IMR-90 (cell line): Measurements from ENCODE around the gene FAF1. TPM values are rescaled to one million over a fixed set of nuclear protein-coding genes. Genes with fewer than 3 reads are reported as not detected.

Source experiments
- ATAC-seq: fragments of 200-7000 bp; cut with Tn5 transposase; 2 replicates; pipeline ENCODE4 v1.9.1; 2020; ENCODE audit warnings: low read depth, mild to moderate bottlenecking, moderate library complexity
- BruUV-seq: library from RNA; stranded (reverse); fragments of 400-500 nt; replicated peaks from 2 replicates; lab custom pipeline; 2021; lab: Mats Ljungman, UMichigan
- CTCF ChIA-PET: fragments of 300-600 bp; formaldehyde crosslinking; extraction: SDS; loops from one replicate; lab custom pipeline; 2021; ENCODE audit warnings: antibody characterized with exemption; lab: Yijun Ruan, JAX
- POLR2A ChIA-PET: fragments of 300-600 bp; sonication (Branson Sonifier 250); formaldehyde crosslinking; loops from one replicate; lab custom pipeline; 2022; ENCODE audit warnings: antibody characterized with exemption; ENCODE audit not compliant: unreplicated experiment; lab: Charles Lee
- DNase-seq: peaks from one replicate; pipeline ENCODE4 v3.0.0; 2013
- H2AFZ ChIP-seq: replicated peaks from 2 replicates; pipeline ENCODE3; 2013; ENCODE audit warnings: low read length, mild to moderate bottlenecking; ENCODE audit not compliant: poor library complexity
- H2AK5ac ChIP-seq: 2 replicates; pipeline ENCODE4 v1.6.1; 2013; ENCODE audit warnings: low read depth, low read length, inconsistent platforms
- H2AK9ac ChIP-seq: replicated peaks from 2 replicates; pipeline ENCODE3; 2013; ENCODE audit warnings: mild to moderate bottlenecking, low read depth, low read length, moderate library complexity; ENCODE audit not compliant: poor library complexity
- H2BK120ac ChIP-seq: 2 replicates; pipeline ENCODE4 v1.6.1; 2013; ENCODE audit warnings: low read depth, low read length, inconsistent platforms
- H2BK15ac ChIP-seq: 3 replicates; pipeline ENCODE4 v1.6.1; 2013; ENCODE audit warnings: low read depth, low read length, inconsistent platforms
- H2BK20ac ChIP-seq: 2 replicates; pipeline ENCODE4 v1.6.1; 2013; ENCODE audit warnings: low read depth, mild to moderate bottlenecking, inconsistent platforms, low read length, moderate library complexity
- H2BK5ac ChIP-seq: 2 replicates; pipeline ENCODE4 v1.6.1; 2013; ENCODE audit warnings: mild to moderate bottlenecking, low read depth, low read length, inconsistent platforms; ENCODE audit not compliant: poor library complexity, severe bottlenecking
- H3K14ac ChIP-seq: replicated peaks from 2 replicates; pipeline ENCODE4 v1.6.1; 2013; ENCODE audit warnings: low read depth, low read length, inconsistent platforms
- H3K18ac ChIP-seq: 2 replicates; pipeline ENCODE4 v1.6.1; 2013; ENCODE audit warnings: low read depth, low read length, control low read depth
- H3K23ac ChIP-seq: 2 replicates; pipeline ENCODE4 v1.6.1; 2013; ENCODE audit warnings: low read depth, low read length, inconsistent platforms
- H3K27ac ChIP-seq: 2 replicates; pipeline ENCODE4 v1.5.1; 2013; ENCODE audit warnings: mild to moderate bottlenecking, control low read depth, low read length; ENCODE audit not compliant: insufficient read depth
- H3K27me3 ChIP-seq: 2 replicates; pipeline ENCODE4 v1.6.1; 2013; ENCODE audit warnings: low read length; ENCODE audit not compliant: control insufficient read depth, insufficient read depth
- H3K36me3 ChIP-seq: 2 replicates; pipeline ENCODE4 v1.6.1; 2013; ENCODE audit warnings: low read length, mixed read lengths; ENCODE audit not compliant: control insufficient read depth, insufficient read depth
- H3K4ac ChIP-seq: 2 replicates; pipeline ENCODE4 v1.6.1; 2013; ENCODE audit warnings: low read depth, low read length, inconsistent platforms
- H3K4me1 ChIP-seq: 2 replicates; pipeline ENCODE4 v1.6.1; 2013; ENCODE audit warnings: low read length, mixed read lengths; ENCODE audit not compliant: control insufficient read depth, insufficient read depth
- H3K4me2 ChIP-seq: 2 replicates; pipeline ENCODE4 v1.6.1; 2013; ENCODE audit warnings: low read depth, mild to moderate bottlenecking, control low read depth, low read length, moderate library complexity
- H3K4me3 ChIP-seq: 2 replicates; pipeline ENCODE4 v1.5.1; 2013; ENCODE audit warnings: low read depth, mild to moderate bottlenecking, control low read depth, low read length, moderate library complexity; ENCODE audit not compliant: insufficient read depth
- H3K56ac ChIP-seq: 2 replicates; pipeline ENCODE4 v1.6.1; 2013; ENCODE audit warnings: low read length, inconsistent platforms; ENCODE audit not compliant: insufficient read depth; ENCODE audit errors: extremely low read depth
- H3K79me1 ChIP-seq, 2 experiments: 2 replicates each; pipeline ENCODE4 v1.6.1; 2013; ENCODE audit warnings: low read length in 2 of 2, inconsistent platforms in 1 of 2, low read depth in 1 of 2
- H3K9ac ChIP-seq: 2 replicates; pipeline ENCODE4 v1.6.1; 2013; ENCODE audit warnings: low read depth, low read length, control low read depth
- H3K9me1 ChIP-seq: 2 replicates; pipeline ENCODE4 v1.6.1; 2013; ENCODE audit warnings: low read length, inconsistent platforms; ENCODE audit not compliant: insufficient read depth
- H3K9me3 ChIP-seq: 2 replicates; pipeline ENCODE4 v1.6.1; 2013; ENCODE audit warnings: low read length; ENCODE audit not compliant: control insufficient read depth, insufficient read depth
- H4K20me1 ChIP-seq: 2 replicates; pipeline ENCODE4 v1.6.1; 2013; ENCODE audit warnings: low read length, inconsistent platforms; ENCODE audit not compliant: insufficient read depth
- H4K5ac ChIP-seq: 2 replicates; pipeline ENCODE4 v1.6.1; 2013; ENCODE audit warnings: mild to moderate bottlenecking, low read depth, low read length, control low read depth
- H4K8ac ChIP-seq, 2 experiments: 2 replicates each; pipeline ENCODE4 v1.6.1; 2013; ENCODE audit warnings: low read depth in 2 of 2, low read length in 2 of 2, control low read depth in 1 of 2, inconsistent platforms in 1 of 2
- H4K91ac ChIP-seq: 2 replicates; pipeline ENCODE4 v1.6.1; 2013; ENCODE audit warnings: low read depth, low read length, inconsistent platforms; ENCODE audit not compliant: insufficient read depth
- CHD1 ChIP-seq: IDR thresholded peaks from 2 replicates; pipeline ENCODE4 v1.6.1; 2012; ENCODE audit warnings: low read depth, low read length, improper control_type of control experiment
- MXI1 ChIP-seq: IDR thresholded peaks from 2 replicates; pipeline ENCODE4 v1.6.1; 2012; ENCODE audit warnings: low read depth, mild to moderate bottlenecking, low read length, moderate library complexity, borderline replicate concordance
- USF2 ChIP-seq: fragments of 150-350 bp; IDR thresholded peaks from 2 replicates; pipeline ENCODE4 v1.6.1; 2017; ENCODE audit warnings: mild to moderate bottlenecking, antibody characterized with exemption, low read length, low read depth
- dilution Hi-C: fragments of 300-500 bp; cut with HindIII; formaldehyde crosslinking; loops from one replicate; pipeline ENCODE4 v1.14.3; 2018; ENCODE audit warnings: low sequenced_read_pairs; ENCODE audit not compliant: unreplicated experiment
- in situ Hi-C: fragments of 300-500 bp; cut with MboI; formaldehyde crosslinking; loops from 3 replicates; pipeline ENCODE4 v1.14.3; 2019; ENCODE audit warnings: low sequenced_read_pairs, inconsistent platforms, mixed read lengths
- intact Hi-C: fragments of 100-400 bp; cut with micrococcal nuclease; formaldehyde crosslinking; loops from 2 replicates; pipeline ENCODE4 v1.10.0; 2022
- polyA plus RNA-seq, 3 experiments: library from polyadenylated mRNA; depleted of rRNA; stranded (reverse); fragments of >200 nt; gene quantifications; 2 replicates each; pipeline ENCODE4 v1.2.3, GENCODE V29; 2012; ENCODE audit warnings: low replicate concordance in 1 of 3
- total RNA-seq: library from RNA; depleted of rRNA; stranded (reverse); fragments of >200 nt; gene quantifications from 2 replicates; pipeline ENCODE4 v1.2.3, GENCODE V29; 2012
- TF ChIP-seq, protein P1 (sequence below): conservative IDR thresholded peaks from 2 replicates; pipeline ENCODE4 v1.5.1; 2012; ENCODE audit warnings: mild to moderate bottlenecking, low read depth, low read length, improper control_type of control experiment

Gene FAF1
- total and polyA plus RNA-seq, 2 of the 4 experiments (the other 2 are of a cell fraction): 18.8 to 72.9 TPM

- Histone ChIP-seq H2AFZ (no peak overlapping the region), H3K23ac (no peak overlapping the region), H3K79me1 (no peaks in the 10 kb centered on the region), H3K36me3 (no peaks in the 10 kb centered on the region; the same call in 1 of the 2 replicates), H3K4me1 (no peaks in the 10 kb centered on the region), H3K4me3 (no peak overlapping the region), H3K14ac (no peak overlapping the region), H2BK5ac (no peak overlapping the region), H3K27me3 (no peaks in the 10 kb centered on the region), H2BK120ac (no peak overlapping the region), H3K9ac (no peak overlapping the region), H4K20me1 (no peaks in the 10 kb centered on the region), H3K56ac (no peak overlapping the region), H4K8ac (no peak overlapping the region), H3K27ac (no peak overlapping the region), H3K9me1 (no peaks in the 10 kb centered on the region), H4K91ac (no peak overlapping the region), H2AK9ac (no peak overlapping the region), H3K9me3 (no peaks in the 10 kb centered on the region), H2BK15ac (no peak overlapping the region), H2BK20ac (no peak overlapping the region), H3K4ac (no peak overlapping the region), H2AK5ac (no peak overlapping the region), H3K4me2 (no peak overlapping the region), H4K5ac (no peak overlapping the region), H3K18ac (no peak overlapping the region)
- ChIA-PET POLR2A (no interaction called here), CTCF (interaction anchor here (1.5 kb wide), 1 partner anchor 24 kb away, joined by 3 read pairs; no protein-coding TSS in a partner anchor)
- no TSS peak for BruUV-seq
- no peak for ATAC-seq
- TF ChIP-seq MXI1 (no peak), USF2 (no peak), CHD1 (no peak)
- TF ChIP-seq, protein P1, sequence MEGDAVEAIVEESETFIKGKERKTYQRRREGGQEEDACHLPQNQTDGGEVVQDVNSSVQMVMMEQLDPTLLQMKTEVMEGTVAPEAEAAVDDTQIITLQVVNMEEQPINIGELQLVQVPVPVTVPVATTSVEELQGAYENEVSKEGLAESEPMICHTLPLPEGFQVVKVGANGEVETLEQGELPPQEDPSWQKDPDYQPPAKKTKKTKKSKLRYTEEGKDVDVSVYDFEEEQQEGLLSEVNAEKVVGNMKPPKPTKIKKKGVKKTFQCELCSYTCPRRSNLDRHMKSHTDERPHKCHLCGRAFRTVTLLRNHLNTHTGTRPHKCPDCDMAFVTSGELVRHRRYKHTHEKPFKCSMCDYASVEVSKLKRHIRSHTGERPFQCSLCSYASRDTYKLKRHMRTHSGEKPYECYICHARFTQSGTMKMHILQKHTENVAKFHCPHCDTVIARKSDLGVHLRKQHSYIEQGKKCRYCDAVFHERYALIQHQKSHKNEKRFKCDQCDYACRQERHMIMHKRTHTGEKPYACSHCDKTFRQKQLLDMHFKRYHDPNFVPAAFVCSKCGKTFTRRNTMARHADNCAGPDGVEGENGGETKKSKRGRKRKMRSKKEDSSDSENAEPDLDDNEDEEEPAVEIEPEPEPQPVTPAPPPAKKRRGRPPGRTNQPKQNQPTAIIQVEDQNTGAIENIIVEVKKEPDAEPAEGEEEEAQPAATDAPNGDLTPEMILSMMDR: no peak
- in situ Hi-C loops: no loop called here
- dilution Hi-C loops: no loop called here
- intact Hi-C loops: no loop called here
- DNase-seq: no peak
Observed at GRCh38 chr1:50505427-50505826, 454.6 kb downstream of the FAF1 start.
